ENCODE data around the gene ZNF217.
"Not testable (repeated sequence)": the region's sequence is repeated elsewhere in the genome, so short reads cannot be mapped to it uniquely, and the experiment has no call there.

ZNF217 gene

DNA sequence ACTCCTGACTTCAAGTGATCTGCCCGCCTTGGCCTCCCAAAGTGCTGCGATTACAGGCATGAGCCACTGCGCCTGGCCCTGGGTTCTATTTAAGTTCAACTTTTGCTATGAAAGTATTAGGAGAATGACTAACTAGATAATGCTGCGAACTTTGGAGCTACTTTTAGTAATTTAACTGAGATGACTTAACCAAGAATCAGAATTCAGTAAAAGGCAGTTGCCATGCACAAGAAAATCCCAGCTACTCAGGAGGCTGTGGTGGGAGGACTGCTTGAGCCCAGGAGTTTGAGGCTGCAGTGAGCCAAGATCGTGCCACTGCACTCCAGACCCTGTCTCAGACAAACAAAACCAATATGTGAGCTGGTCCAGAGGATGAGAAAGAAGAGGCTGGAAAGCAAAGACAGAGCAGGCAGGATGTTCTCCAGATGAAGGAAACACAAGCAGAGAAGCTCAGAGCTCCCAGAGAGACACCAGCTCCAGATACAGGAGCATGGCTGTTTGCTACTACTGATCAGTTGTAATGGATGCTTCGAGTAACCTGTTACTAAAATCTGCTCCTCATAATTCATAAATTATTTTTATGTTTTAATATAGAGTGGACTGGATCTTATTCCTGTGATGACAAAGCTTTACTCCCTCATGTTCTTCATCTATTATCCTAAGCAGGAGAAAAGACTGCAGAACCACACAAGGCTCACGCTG, 23.9 kb downstream of the ZNF217 start:
- no peak for DNase-seq (ENCODE audit: low read depth in 4 of 4, low spot score in 1 of 4)

DNA sequence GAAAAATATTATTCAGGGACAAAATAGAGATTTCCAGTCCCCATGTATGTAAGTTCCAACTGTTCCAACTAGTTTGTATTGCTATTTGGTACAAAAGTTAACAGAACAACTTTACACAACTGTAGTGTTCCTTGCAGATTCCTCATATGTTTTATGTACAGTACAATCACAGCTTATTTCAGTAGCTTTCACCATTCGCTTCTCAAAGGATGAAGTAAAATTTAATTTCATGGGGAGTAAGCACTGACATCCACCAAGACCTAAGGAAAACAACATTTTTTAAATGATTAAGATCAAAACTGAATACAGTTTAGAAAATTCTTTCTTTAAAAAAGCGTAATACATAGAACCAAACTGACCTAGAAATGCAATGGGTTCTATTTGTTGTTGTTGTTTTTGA, 24.6 kb downstream of the ZNF217 start:
- DNase-seq (ENCODE audit: low read depth in 4 of 4, low spot score in 1 of 4): no peak

DNA sequence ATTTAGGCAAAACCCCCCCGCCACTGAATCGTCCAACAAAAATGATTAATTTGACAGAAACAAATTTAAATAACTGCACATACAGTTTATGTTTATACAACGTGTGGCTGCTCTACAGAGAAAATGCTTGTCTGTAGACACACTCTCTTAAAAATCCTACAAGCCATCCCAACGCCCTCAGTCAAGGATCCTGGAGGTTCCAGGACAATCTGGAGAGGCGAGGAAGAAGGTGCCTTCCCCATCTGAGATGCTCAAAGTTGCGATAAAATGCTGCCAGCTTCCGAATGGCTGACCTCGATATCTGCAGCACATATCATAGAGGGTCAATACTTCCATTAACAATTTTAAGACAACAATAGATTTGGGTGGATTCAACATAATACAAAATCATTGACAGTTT, 25.3 kb downstream of the ZNF217 start:
- no peak for DNase-seq (ENCODE audit: low read depth in 4 of 4, low spot score in 1 of 4)

DNA sequence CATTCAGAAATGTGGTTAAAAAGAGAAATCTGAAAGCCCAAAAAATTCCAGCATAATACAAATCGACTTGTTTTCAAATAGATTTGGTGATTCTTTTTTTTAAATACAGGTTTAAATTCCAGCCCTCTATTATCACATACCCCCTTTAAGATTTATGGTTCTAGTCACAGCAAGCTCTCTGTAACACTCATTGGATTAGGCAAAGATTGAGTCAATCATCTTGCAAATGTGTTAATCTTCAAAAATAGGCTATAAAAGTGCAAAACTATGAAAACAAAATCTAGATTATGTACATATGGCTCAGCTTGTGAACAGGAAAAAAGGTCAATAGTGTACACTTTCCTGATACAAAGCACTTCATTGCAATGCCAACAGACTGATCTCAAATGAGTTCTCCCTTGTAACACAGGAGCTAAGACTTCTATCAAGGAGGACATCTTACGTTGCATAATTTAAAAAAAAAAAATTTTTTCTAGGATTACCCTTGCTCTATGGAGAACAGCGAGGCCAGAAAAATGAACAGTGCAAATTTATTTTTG, 26.2 kb downstream of the ZNF217 start:
- DNase-seq (ENCODE audit: low read depth in 4 of 4, low spot score in 1 of 4): no peak

DNA sequence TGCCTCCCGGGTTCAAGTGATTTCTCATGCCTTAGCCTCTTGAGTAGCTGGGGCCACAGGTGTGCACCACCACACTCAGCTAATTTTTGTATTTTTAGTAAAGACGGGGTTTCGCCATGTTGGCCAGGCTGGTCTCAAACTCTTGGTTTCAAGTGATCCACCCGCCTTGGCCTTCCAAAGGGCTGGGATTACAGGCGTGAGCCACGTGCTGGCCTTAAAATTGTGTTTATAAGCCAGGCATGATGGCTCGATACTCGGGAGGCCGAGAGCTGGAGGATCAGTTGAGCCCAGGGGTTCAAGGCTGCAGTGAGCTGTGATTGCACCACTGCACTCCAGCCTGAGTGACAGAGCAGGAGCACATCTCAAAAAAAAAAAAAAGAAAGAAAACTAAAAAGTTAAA, 27.0 kb downstream of the ZNF217 start:
- DNase-seq (ENCODE audit: low read depth in 4 of 4, low spot score in 1 of 4): not testable (repeated sequence)

DNA sequence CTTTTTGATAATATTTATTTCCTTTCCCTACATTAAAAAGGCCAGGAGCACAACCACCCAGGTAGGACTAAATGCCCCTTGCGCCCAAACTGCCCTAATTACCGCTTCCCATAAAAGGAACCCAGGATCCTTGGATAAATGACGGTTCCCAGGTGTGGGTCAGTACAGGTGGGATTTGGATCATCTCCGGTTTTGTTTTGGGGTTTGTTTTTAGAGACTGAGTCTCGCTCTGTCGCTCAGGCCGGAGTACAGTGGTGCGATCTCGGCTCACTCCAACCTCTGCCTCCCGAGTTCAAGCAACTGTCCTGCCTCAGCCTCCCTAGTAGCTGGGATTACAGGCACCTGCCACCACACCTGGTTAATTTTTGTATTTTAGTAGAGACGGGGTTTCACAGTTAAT, 28.4 kb downstream of the ZNF217 start:
- DNase-seq (ENCODE audit: low read depth in 4 of 4, low spot score in 1 of 4): no peak

DNA sequence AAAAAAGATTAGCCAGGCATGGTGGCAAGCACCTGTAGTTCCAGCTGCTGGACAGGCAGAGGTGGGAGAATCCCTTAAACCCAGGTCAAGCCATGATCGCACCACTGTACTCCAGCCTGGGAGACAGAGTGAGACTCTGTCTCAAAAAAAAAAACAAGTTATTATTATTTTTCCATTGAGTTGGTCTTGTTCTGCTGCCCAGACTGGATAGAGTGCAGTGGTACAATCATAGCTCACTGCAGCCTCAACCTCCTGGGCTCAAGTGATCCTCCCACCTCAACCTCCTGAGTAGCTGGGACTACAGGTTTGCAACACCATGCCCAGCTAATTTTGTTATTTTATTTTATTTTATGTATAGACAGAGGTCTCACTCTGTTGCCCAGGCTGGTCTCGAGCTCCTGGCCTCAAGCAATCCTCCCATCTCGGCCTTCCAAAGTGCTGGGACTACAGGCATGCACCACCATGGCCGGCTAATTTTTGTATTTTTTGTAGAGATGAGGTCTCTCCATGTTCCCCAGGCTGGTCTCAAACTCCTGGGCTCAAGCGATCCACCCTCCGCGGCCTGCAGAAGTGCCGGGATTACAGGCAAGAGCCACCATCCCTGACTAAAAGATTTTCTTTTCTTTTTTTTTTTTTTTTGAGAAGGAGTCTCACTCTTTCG, 31.4 kb downstream of the ZNF217 start:
- DNase-seq (ENCODE audit: low read depth in 4 of 4, low spot score in 1 of 4): not testable (repeated sequence)

DNA sequence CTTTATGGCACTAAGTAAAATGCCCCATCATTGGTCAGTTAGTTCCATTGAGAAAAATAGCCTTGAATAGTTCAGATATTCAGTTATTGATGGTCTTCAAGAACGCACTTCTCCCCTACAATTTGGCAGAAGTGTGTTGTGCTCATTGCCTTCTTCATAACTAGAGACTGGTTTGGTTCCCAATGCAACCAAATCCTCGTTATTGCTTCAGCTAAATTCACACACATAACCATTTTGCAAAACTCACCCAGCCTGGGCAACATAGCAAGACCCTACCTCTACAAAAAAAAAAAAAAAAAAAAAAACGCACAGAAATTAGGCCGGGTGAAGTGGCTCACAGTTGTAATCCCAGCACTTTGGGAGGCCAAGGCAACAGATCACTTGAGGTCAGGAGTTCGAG, 32.1 kb downstream of the ZNF217 start:
- DNase-seq (ENCODE audit: low read depth in 4 of 4, low spot score in 1 of 4): no peak

DNA sequence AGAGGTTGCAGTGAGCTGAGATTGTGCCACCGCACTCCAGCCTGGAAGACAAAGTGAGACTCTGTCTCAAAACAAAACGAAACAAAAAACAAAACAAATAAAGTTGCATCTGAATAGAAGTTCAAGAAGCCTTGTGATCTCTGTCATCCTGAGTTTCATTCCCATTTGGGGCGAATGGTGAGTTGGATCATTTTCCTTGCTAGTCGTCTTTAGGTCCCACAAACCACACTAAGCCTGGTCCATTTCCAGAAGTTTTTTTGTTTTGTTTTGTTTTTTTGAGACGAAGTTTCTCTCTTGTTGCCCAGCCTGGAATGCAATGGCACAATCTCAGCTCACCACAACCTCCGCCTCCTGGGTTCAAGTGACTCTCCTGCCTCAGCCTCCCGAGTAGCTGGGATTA, 33.8 kb downstream of the ZNF217 start:
- DNase-seq (ENCODE audit: low read depth in 4 of 4, low spot score in 1 of 4): no peak

DNA sequence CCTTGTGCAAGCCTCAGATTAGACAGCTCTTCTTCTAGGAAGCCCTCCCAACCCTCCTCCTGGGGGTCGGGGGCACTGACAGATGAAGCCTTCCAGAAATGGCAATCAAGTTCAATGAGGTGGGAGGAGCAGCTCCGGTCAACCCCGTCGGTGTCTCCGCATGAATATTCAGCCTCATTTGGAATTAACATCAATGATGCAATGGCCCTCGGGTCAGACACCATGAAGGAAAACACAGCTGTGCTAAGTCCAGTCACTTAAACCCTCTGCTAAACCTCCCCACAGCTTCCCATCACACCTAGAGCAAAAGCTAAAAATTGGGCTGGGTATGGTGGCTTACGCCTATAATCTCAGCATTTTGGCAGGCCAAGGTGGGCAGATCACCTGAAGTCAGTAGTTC, 36.5 kb downstream of the ZNF217 start:
- no peak for DNase-seq (ENCODE audit: low read depth in 4 of 4, low spot score in 1 of 4)

DNA sequence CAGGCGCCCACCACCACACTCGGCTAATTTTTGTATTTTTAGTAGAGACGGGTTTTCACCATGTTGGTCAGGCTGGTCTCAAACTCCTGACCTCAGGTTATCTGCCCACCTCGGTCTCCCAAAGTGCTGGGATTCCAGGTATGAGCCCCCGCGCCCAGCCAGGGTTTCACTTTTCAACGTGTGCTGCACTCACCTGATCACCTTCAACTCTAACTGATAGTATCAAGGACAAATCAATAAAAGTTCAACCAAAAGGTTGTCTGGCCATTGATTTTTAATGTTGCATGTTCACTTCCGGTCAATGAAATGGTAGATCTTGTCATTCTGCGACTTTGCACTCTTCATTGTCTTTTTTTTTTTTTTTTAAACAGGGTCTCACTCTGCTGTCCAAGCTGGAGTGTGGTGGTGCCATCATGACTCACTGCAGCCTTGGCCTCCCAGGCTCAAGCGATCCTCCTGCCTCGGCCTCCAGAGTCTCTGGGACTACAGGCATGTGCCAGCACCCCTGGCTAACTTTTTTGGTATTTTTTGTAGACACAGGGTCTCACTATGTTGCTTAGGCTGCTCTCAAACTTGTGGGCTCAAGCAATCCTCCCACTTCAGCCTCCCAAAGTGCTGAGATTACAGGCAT, 37.3 kb downstream of the ZNF217 start:
- no peak for DNase-seq (ENCODE audit: low read depth in 4 of 4, low spot score in 1 of 4)

DNA sequence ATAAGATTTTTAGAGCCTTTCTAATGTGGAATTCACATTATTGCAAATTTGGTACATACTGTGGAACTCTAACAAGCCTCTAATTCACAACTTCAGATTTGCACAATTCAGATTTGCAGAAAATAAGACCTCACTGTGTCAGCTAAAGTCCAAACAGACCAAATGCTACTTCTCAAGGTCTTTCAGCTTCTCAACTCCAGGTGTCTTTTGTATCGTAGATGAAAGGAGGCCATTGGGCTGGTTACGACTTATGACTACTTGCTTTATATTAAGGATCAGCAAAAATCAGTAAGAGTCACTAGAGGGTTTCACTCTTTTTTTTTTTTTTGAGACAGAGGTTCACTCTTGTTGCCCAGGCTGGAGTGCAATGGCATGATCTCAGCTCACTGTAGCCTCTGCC, 37.8 kb downstream of the ZNF217 start:
- no peak for DNase-seq (ENCODE audit: low read depth in 4 of 4, low spot score in 1 of 4)

DNA sequence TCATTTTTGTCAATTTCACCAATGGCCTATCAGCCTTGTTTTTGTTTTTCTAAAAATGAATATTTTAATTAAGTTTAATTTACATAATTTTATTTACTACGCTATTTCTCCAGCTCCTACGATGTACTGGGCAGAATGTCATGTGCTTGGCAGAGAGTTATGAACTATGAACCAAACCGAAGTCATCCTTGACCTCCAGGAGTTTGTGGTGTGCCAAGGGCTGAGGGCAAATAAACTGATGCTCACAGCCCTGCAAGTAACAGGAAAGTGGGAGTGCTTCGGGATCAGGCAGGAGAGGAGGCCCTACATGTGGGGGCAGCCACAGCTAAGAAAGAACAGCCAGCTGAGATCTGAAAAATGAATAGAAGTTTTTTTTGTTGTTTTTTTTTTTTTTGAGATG, 38.6 kb downstream of the ZNF217 start:
- DNase-seq (ENCODE audit: low read depth in 4 of 4, low spot score in 1 of 4): no peak

DNA sequence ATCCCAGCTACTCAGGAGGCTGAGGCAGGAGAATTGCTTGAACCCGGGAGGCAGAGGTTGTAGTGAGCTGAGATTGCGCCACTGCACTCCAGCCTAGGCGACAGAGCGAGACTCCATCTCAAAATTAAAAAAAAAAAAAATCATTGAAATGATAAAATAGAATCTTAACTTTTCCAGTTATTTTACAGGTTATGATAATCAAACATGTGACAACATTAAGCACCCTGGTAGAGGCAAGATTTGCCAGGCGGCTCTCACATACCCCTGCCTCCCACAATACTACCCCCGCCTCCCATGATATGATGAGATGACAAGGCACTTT, 41.1 kb downstream of the ZNF217 start:
- DNase-seq (ENCODE audit: low read depth in 4 of 4, low spot score in 1 of 4): not testable (repeated sequence)

DNA sequence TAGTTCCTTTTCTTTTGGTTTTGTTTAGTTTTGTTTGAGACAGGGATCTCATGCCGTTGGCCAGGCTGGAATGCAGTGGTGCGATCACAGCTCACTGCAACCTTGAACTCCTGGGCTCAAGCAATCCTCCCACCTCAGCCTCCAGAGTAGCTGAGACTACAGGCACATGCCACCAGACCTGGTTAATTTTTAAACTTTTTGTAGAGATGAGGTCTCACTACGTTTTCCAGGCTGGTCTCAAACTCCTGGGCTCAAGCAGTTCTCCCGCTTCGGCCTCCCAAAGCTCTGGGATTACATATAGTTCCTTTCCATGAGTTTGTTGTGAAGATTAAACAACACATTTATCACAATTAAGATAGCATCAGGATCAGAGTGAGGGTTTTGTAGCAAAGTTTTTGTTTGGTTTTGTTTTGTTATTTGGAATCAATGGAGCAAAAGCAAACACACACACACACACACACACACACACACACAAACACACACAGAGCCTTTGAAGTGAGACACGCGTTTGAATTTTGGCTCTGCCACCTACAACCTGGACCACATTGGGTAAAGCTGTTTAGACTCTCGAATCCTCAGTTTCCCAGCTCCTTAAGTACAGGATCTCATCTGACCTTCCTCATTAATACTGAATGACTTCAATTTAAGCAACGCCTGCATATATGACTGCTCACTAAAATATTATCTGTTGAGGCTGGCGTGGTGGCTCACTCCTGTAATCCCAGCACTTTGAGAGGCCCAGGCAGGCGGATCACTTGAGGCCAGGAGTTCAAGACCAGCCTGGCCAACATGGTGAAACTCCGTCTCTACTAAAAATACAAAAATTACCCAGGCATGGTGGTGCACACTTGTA, 41.7 kb downstream of the ZNF217 start:
- not testable (repeated sequence) for DNase-seq (ENCODE audit: low read depth in 4 of 4, low spot score in 1 of 4)

DNA sequence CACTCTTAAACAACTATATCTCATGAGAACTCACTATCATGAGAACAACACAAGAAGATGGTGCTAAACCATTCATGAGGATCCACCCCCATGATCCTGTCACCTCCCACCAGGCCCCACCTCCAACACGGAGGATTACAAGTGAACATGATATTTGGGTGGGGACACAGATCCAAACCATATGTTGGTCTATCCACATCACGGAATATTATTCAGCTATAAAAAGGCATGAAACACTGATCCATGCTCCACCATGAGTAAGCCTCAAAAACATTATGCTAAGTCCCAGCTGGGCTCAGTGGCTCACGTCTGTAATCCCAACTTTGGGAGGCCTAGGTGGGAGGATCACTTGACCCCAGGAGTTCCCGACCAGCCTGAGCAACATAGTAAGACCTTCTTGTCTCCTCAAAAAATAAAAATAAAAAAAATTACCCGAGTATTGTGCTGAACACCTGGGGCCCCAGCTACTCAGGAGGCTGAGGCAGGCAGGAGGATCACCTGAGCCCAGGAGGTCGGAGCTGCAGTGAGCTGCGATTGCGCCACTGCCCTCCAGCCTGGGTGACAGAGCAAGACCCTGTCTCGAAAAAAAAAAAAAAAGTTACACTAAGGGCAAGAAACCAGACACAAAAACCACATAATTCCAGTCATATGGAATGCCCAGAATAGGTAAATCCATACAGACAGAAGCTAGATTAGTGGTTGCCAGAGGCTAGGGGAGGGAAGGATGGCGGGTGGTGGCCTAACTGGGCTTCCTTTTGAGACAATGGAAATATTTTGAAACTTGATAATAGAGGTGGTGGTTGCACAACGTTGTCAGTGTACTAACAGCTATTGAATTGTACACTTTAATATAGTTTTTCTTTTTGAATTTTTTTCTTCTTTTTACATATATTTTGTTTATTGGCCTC, 43.1 kb downstream of the ZNF217 start:
- DNase-seq (ENCODE audit: low read depth in 4 of 4, low spot score in 1 of 4): no peak

DNA sequence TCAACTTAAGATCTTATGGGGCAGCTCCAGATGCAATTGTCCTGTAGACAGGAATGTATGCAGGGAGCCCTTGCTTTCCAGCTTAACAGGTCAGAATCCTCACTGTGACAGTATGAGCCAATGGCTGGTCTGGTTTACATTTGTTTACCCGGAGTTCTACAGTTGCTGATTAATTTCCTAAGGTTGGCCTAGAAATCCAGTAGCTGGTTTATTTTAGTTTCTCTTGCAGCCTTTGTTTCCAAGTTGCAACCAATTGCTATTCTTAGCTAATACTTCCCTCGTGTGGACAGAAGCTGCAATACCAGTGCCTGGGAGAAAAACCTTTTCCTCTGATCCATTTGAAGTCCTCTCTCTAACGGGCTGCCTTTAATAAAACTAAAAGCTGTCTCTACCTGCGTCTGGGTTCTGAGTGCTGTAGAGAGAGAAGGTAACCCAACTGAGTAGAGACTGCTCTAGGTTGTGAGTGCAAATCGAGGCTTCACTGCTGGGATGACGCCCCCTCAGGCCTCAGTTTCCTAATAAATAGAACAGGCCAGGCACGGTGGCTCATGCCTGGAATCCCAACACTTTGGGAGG, 45.9 kb downstream of the ZNF217 start:
- DNase-seq (ENCODE audit: low read depth in 4 of 4, low spot score in 1 of 4): no peak

DNA sequence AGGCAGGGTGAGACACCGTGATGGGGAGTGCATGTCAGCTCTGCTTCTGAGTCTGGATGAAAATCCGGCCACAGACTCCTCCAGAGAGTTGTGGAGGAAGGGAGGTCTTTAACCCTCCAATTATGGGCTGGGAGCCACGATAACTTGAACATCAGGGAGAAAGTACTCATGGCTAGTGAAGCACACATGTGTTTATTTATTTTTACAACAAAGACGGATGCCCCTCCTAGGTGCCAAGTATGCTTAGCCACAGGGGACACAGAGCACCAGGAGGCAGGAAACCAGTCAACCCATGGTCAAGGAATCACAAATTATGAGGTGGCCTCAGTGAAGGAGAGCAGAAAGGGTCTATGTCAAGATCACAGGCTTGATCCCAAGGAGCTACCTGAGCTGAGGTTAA, 54.1 kb downstream of the ZNF217 start:
- no peak for DNase-seq (ENCODE audit: low read depth in 4 of 4, low spot score in 1 of 4)

DNA sequence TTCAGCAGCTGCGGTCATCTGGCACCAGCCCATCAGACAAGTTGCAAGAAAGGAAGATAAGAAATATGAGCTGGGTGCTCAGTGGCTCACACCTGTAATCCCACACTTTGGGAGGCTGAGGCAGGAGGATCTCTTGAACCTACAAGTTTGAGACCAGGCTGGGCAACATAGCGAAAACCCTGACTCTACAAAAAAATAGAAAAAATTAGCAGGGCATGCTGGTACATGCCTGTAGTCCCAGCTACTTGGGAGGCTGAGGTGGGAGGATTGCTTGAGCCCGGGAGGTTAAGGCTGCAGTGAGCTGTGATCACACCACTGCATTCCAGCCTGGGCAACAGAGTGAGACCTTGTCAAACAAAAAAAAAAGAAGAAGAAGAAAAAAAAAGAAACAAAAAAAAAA, 57.3 kb downstream of the ZNF217 start:
- not testable (repeated sequence) for DNase-seq (ENCODE audit: low read depth in 4 of 4, low spot score in 1 of 4)

DNA sequence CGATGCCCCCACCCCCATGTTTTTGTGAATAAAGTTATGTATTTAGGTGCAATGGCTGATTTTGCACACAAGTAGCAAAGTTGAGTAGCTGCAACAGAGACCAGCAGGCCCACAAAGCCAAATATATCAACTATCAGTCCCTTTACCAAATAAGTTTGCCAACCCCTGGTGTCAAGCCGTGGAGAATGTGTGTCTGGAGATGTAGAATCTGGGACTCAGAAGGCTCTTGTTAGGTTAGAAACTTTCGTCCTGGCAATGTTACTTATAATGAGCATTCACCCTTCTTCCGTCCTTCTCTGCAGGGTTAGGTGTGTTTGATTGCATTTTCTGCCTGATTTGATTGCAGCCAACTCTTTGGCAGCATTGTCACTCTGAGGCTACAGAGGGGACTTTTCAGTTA, 57.8 kb downstream of the ZNF217 start:
- no peak for DNase-seq (ENCODE audit: low read depth in 4 of 4, low spot score in 1 of 4)

All from stimulated activated CD4-positive, alpha-beta T cell treated with anti-CD3 and anti-CD28 coated beads, Interleukin-1b, Interleukin-23, amount 100 ng/mL, for 24 hours (primary cell).